Retinal pigment epithelial cell (primary cell): ENCODE measurements around the gene EZH2.

Experiments
- DNase-seq: peaks from one replicate; pipeline ENCODE4 v3.0.0-alpha.2; 2010; ENCODE audit warnings: low read depth
- H3K4me3 ChIP-seq: 2 replicates; pipeline ENCODE4 v1.5.1; 2011; ENCODE audit warnings: mild to moderate bottlenecking, low read length, control low read depth, moderate library complexity
- CTCF ChIP-seq: conservative IDR thresholded peaks from 2 replicates; pipeline ENCODE4 v1.5.1; 2011; ENCODE audit warnings: low read depth, low read length, control low read depth, inconsistent platforms

Gene EZH2

GRCh38 chr7:148802101-148802493, 82.0 kb downstream of the EZH2 start:
- TF ChIP-seq CTCF, result no peak
- DNase-seq, result no peak
- no peak overlapping the region for H3K4me3 ChIP-seq

- no peak for DNase-seq
- no peak overlapping the region for H3K4me3 ChIP-seq
- no peak for TF ChIP-seq CTCF
Measured at GRCh38 chr7:148800677-148801076, 83.4 kb downstream of the EZH2 start.

DNA sequence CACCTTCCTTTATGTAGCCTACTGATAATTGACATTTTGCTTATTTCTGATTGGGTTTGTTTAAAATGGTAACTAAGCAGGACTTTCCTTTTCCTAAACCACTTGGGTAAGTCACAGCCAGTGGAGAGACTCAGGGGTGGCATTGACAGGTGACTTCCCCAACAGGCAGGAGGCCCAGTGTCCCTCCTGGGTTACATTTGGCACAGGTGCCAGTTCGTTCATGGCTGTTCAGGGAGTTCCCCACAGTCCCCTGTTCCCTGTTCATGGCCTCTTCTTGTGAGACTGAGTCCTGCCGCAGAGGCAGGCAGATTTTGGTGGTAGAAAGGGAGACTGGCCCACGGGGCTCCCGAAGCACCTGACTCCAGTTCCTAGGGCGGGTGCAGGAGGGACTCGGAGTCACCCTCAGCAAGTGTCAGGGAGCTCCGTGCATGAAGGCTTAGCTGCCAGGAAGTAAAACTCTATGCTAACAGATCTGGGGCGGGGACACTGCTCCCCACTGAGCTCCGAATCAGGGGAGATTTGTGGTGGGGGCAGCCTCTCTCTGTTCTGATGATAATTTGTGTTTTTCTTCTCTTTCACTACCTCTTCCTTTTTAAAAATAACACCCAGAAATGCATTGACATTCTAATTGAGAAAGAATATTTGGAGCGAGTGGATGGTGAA, 84.1 kb downstream of the EZH2 start:
- H3K4me3 ChIP-seq, result no peak overlapping the region
- no peak for DNase-seq
- TF ChIP-seq CTCF, result no peak

DNA sequence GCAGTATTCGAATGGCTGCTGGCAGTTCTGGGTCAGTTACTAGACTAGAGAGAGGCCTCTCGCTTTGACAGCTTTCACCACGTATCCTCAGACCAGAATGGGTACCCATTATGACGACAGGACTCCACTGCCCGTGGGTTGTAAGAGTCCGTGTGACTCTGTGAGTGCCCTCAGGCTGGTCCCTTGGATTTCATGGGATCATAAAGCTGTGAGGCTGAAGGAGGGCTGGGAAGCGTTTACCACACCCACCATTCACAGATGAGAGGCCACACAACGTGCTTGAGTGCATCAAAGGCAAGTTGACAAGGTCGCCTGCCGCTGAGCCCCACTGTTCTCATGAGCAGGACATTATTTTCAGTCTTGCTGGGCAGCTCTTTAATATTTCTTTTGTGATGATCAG, 87.2 kb downstream of the EZH2 start:
- no peak overlapping the region for H3K4me3 ChIP-seq
- DNase-seq, result no peak
- TF ChIP-seq CTCF, result no peak

DNA sequence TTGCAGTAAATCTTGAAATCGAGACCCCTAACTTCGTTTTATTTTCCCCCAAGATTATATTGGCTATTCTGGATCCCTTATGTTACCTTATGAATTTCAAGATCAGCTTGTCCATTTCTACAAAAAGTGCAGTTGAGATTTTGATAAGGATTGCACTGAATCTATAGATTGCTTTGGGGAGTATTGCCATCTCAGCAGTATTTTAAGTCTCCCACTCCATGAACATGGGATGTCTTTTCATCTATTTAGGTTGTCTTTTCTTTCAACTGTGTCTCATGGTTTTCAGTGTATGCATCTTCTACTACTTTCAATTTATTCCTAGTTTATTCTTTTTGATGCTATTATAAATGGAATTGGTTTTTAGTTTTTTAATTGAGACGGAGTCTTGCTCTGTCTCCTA, 89.6 kb downstream of the EZH2 start:
- no peak overlapping the region for H3K4me3 ChIP-seq
- no peak for DNase-seq
- no peak for TF ChIP-seq CTCF

- DNase-seq, result no peak
- H3K4me3 ChIP-seq, result no peak overlapping the region
- TF ChIP-seq CTCF, result no peak
Measured at GRCh38 chr7:148793590-148793989, 90.5 kb downstream of the EZH2 start.

DNA sequence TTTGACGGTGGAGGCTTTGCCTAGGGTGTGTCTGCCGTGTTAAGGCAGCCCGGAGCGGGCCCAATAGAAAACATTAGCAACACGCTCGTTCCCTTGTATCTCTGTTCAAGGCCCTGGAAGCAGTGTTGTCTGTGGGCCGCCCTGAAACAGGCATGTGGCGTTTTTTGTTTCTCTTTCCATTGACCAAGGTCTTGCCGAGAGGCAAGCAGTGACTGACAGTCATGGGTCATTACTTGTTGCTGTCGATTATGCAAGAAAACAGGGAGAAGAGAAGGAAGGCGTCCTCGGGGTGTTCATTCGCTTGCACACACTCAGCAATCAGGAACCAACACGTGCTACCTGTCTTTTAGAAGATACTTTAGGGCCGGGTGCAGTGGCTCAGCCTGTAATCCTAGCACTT, 92.5 kb downstream of the EZH2 start:
- no peak for DNase-seq
- no peak for TF ChIP-seq CTCF

More for the DNA sequence above, 92.5 kb downstream of the EZH2 start:
- H3K4me3 ChIP-seq, result no peak overlapping the region
